Stimulated activated CD8-positive, alpha-beta memory T cell treated with anti-CD3 and anti-CD28 coated beads, Interleukin-4, amount 100 ng/mL, for 24 hours (primary cell): ENCODE data around the gene ZSWIM8.
"Not testable (repeated sequence)": the region's sequence is repeated elsewhere in the genome, so short reads cannot be mapped to it uniquely, and the experiment has no call there.

ENCODE experiments used
- DNase-seq: peaks from one replicate; pipeline ENCODE4 v3.0.0-alpha.2; 2020; ENCODE audit warnings: low read depth

The ZSWIM8 gene

GRCh38 chr10:73814276-73814895 lies 29.0 kb downstream of the ZSWIM8 start:
- DNase-seq, result no peak

DNA sequence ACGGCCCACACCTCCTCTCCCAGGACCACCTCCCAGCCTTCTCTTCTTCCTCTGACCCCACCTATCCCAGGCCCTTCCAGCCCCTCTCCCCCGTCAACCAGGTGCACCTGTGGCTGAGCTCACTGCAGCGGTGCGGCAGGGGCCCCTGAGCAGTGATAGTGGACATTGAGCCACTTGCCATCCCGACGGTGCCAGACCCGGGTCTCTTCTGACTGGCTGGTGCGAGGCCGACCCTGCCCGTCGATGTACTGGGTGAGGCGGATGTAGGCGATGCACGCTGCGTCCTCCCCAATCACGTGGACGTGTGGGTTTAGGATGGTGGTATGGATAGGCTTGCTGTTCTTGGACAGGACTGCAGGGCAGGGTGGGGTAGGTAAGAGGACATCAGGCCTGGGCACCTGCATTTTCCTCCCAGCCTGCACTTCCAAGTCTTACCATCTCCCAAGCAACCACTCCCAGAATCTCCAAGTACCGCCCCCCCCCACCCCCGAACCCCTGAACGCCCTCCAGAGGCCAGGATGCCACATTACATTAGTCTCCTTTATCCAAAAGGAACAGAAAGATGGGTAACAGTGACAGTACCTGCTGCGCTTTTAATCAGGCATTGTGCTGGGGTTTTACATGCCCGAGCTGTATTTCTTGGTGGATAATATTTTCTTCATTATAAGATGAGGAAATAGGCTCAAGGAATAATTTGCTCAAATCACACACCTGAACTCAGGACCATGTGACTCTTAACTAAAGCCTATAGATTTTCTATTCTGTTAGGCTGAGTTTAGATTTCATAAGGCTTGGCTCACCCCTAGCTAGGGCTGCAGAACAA lies 29.7 kb downstream of the ZSWIM8 start:
- no peak for DNase-seq

GRCh38 chr10:73815719-73816030 lies 30.3 kb downstream of the ZSWIM8 start:
- no peak for DNase-seq

DNA sequence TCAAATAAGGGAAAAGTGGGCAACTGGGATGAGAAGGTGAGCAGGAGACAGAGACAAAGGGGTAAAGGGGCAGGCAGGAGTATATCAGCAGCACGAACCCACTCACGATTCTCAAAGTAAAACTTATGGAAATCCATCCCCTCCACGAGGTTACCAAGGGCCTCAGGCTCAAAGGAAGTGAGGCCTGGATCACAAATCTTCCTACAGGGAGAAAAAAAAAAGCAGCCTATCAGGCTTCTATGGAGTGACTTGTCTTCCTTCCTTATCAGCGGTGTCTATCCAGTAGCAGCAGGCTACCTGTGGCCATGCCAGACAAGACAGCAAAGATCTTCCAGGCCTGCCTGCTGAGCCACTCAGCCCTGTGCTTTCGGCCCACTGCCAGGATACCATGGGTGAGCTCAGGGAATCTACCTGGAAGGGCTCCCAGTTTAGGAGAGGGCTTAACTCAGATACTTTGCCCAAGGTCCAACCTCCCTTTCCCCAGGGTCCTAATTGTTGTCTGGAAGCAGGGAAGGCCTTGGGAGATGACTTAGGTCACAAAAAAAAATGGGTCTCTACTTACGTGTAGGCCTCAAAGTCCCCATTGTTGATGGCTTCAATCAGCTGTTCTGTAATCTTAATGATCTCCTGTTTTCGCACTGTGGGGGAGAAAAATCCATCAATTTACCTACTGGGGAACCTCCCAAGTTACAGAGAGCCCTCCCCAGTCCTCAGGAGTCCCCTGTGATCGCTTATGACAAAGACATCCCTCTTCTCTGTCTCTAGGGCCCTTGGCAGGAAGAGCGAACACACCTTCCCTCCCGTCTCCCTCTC lies 31.7 kb downstream of the ZSWIM8 start:
- no peak for DNase-seq

DNA sequence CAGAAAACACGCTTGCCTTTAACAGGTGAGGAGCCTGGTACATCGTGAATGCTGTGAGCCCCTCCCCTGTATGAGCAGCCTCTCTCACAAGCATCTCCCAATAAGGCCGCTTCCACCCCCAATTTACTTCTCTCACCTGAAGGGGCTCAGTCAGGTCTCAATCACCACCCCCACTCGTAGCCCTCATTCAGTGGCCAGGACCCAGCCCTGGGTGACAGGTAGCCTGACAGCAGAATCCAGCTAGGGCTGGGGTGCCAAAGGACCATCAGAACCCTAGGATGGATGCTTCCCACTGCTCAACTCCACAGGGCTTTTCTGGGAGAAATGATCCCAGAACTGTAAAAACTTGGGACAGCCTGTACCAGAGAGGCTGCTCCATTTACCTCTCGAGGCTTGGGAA lies 32.4 kb downstream of the ZSWIM8 start:
- no peak for DNase-seq

GRCh38 chr10:73818402-73818801 lies 33.0 kb downstream of the ZSWIM8 start:
- no peak for DNase-seq

- no peak for DNase-seq
Measured at GRCh38 chr10:73819081-73819480, 33.7 kb downstream of the ZSWIM8 start.

GRCh38 chr10:73819513-73820093 lies 34.2 kb downstream of the ZSWIM8 start:
- DNase-seq, result no peak

DNA sequence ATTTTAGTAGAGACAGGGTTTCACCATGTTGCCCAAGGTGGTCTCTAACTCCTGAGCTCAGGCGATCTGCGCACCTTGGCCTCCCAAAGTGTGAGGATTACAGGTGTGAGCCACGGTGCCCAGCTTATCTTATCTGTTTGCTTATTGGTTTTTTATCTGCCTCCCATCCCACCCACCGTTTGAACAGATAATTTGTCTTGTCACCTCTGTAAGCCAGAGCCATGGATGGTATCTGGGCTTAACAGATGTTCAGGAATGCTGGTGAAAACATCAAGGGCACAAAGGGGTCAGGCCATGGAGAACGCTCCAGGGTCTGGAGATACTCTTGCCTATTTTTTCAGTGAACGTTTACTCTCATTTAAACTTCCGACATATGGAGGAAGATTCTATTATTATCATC lies 38.0 kb downstream of the ZSWIM8 start:
- DNase-seq, result no peak

- DNase-seq, result no peak
Measured at GRCh38 chr10:73824146-73824725, 38.8 kb downstream of the ZSWIM8 start.

- no peak for DNase-seq
Measured at GRCh38 chr10:73827346-73828089, 42.1 kb downstream of the ZSWIM8 start.

- no peak for DNase-seq
Measured at GRCh38 chr10:73828161-73828560, 42.8 kb downstream of the ZSWIM8 start.

DNA sequence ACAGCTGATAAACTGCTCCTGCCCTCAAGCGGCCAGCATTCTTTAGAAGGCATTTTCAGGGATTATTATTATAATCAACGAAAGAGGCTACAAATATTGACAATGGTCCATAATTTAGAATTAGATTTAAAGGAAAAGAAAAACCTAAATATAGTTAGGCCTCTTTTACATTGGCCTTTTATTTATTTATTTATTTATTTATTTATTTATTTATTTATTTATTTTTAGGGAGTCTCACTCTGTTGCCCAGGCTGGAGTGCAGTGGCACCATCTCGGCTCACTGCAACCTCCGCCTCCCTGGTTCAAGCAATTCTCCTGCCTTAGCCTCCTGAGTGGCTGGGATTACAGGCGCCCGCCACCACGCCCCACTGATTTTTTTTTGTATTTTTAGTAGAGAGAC lies 43.7 kb downstream of the ZSWIM8 start:
- not testable (repeated sequence) for DNase-seq

DNA sequence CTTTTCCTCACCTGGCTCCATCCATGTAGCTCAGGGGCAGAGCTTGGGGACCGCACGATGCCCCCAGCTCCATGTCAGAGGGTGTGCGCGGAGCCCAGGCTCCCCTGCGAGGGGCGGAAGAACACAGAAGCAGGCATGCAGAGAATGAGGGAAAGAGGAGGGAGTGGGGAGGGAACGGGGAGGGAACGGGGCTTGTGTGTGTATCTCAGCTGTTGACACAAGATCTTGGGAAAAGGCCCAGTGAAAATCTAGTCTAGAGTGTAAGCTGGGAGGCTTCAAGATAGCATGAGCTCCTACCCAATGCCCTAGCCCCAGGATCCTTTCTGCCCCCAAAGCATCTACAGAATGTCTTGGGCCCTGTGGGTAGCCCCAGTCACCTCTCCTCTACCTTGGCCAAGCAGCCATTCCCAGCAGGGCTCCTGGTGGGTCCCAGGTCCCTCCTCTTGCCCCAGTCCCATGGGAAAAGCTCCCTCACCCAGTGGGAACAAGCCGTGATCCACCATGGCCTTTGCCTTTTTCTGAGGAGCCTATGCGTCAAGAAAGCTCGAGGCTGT lies 51.1 kb downstream of the ZSWIM8 start:
- no peak for DNase-seq

- no peak for DNase-seq
Measured at GRCh38 chr10:73837072-73837471, 51.7 kb downstream of the ZSWIM8 start.

- DNase-seq, result no peak
Measured at GRCh38 chr10:73838008-73838567, 52.7 kb downstream of the ZSWIM8 start.

DNA sequence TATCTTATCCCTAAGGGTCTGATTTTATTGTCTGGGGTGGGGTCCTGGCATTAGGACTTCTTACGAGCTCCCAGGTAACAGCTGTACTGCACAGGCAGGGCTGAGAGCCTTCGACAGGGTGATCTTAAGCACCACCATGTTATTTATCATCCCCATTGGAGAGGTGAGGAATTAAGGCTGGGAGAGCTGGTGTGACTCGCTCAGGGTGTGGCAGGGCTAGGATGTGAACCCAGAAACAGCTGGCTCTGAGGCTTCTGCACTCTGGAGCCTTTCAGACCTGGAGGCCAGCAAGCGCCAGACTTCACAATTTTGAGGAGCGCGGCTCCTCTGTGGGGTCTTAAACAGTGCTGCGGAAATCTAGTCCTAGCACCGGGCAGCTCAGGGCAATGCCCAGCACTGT lies 53.4 kb downstream of the ZSWIM8 start:
- DNase-seq, result no peak

- DNase-seq, result no peak
Measured at GRCh38 chr10:73839276-73839966, 54.0 kb downstream of the ZSWIM8 start.

GRCh38 chr10:73840056-73840402 lies 54.6 kb downstream of the ZSWIM8 start:
- no peak for DNase-seq

DNA sequence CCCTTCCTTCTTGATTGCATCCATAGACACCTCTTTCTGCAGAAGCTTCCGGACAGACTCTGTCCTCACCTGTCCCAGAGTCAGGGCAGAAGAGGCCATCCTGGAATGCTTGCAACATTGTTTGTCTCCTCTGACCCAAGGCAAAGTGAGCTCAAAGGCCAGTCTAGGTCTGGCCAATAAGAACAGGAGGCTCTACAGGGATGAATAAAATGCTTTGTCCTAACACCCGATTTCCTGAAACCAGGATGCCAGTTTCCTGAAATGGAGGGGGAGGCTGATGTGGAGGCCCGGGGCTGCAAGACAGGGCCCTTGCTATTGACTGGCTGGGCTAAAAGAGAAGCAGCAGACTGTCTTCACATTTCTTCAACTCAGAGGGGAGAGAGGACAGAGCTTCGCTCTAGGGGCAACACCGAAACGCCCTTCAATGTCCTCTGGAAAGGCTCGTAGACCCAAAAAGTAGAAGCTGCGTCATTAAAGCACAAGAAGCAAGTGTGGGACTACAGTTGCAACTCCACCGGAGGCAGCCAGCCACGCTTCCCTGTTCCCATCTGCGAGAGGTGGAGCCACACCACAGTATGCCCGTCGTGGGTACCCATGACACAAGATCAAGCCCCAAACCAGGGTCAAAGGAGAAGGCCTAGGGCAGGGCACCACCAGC lies 55.1 kb downstream of the ZSWIM8 start:
- no peak for DNase-seq
